Psoas muscle (tissue), 8 donors: ENCODE results near the gene PLXDC2. TPM values are rescaled to one million over a fixed set of nuclear protein-coding genes. Genes with fewer than 3 reads are reported as not detected.

ENCODE experiments used
- ATAC-seq, 4 donors: fragments of 200-7000 bp; cut with Tn5 transposase; one replicate each; pipeline ENCODE4 v1.9.1; 2020; ENCODE audit warnings: moderate library complexity in 3 of 4, mild to moderate bottlenecking in 2 of 4
- DNase-seq, 2 donors: peaks; one replicate each; pipeline ENCODE4 v3.0.0-alpha.2; 2020
- H3K27ac ChIP-seq: fragments of 200-600 bp; one replicate; pipeline ENCODE4 v1.8.0; 2022
- H3K27me3 ChIP-seq, 3 donors: fragments of 200-600 bp in 1 of 3; one replicate each; pipeline versions ENCODE4 v1.6.1 to v1.8.0; 2013 to 2022; ENCODE audit warnings: low read length in 2 of 3, mild to moderate bottlenecking in 2 of 3, moderate library complexity in 1 of 3; ENCODE audit not compliant: insufficient read depth in 3 of 3
- H3K36me3 ChIP-seq, 2 donors: fragments of 200-600 bp in 1 of 2; one replicate each; pipeline versions ENCODE4 v1.6.1 to v1.8.0; 2013 to 2022; ENCODE audit warnings: low read depth in 1 of 2, mild to moderate bottlenecking in 1 of 2, moderate library complexity in 1 of 2; ENCODE audit not compliant: insufficient read depth in 1 of 2
- H3K4me1 ChIP-seq: fragments of 200-600 bp; one replicate; pipeline ENCODE4 v1.8.0; 2022
- H3K4me3 ChIP-seq: fragments of 200-600 bp; one replicate; pipeline ENCODE4 v1.8.0; 2022; ENCODE audit warnings: mild to moderate bottlenecking
- H3K9me3 ChIP-seq: fragments of 200-600 bp; one replicate; pipeline ENCODE4 v1.8.0; 2022
- WGBS, 3 donors: extraction: QIAGEN DNeasy Blood & Tissue Kit; methylation state at CpG; one replicate each; pipeline versions ENCODE4 v1.1.6 to v1.1.7; 2013; 5-methylcytosine and 5-hydroxymethylcytosine counted together
- intact Hi-C, 2 donors: fragments of 100-400 bp; cut with DNase I; formaldehyde crosslinking; loops; one replicate each; pipeline versions ENCODE4 v1.11.0 to v1.14.2; 2022
- polyA plus RNA-seq, 3 donors: library from polyadenylated mRNA; stranded (reverse); fragments of 200-250 nt; gene quantifications; one replicate each; pipeline ENCODE4 v1.2.3, GENCODE V29; 2013
- total RNA-seq, 4 donors: library from RNA; stranded (reverse); fragmentation: NEBNext Ultra II Directional in 2 of 4; extraction: Animal tissue kit (Norgen Biotek cat#: 25700) in 2 of 4; gene quantifications; one replicate each; pipeline versions ENCODE4 v1.2.1 to v1.2.4, GENCODE V29; 2021 to 2023
- TF ChIP-seq, protein P1 (sequence below): fragments of 200-600 bp; IDR thresholded peaks from one replicate; pipeline ENCODE4 v1.8.0; 2022; ENCODE audit warnings: antibody characterized with exemption
- donor health status: healthy with polysubstance abuse.
- donor health status: DM: no; HTN: no; CAD: no; lungs with moderate emphysema.
- donor health status: Bipolar disorder and iron deficiency.
- donor health status: healthy.
- donor health status: DM: yes; HTN: yes; CAD: no.
- donor health status: DM: no; HTN: no; CAD: no.
- donor health status: DM: no; HTN: no; CAD: no.
- donor health status: DM: yes; HTN: yes; CAD: no.

PLXDC2 gene
- total and polyA plus RNA-seq, 7 donors: 2.3 to 21.4 (median 9.2) TPM

DNA sequence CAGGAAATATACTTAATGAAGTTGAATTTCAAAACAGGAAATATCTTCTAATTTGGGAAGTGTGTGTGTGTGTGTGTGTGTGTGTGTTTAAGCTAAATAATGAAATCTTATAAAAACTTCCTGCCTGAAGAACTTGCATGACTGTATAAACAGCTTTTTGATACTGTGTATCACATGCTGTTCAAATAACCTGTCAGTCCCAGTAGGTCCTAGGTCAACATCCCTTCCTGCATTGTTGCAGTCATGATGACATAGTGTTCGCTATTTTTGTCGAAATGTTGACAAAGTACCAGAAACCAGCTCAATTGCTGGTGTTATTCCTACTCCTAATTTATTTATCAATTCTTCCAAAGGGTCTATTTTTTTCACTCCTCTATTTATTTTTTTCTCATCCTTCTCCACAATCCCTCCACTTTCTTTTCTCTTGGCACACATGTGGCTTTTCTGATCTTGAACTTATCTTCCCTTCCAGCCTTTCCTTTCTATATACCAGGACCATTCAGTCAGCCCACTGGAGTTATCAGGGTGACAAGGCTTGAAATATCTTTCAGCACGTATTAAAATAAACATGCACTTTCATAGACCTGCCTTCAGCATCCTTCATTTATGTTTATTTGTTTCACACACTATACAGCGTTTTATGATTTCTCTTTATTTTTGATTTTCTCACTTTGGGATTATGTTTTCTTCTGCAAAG is 115.8 kb downstream of the PLXDC2 start:
- no peaks in the 10 kb centered on the region for H3K27me3 ChIP-seq
- peak overlapping the region; percentile 32 for H3K4me3 ChIP-seq
- WGBS, 3 donors: 63 to 70% (median 65%) methylated on average over 4 of the region's 4 CpGs
- H3K4me1 ChIP-seq: peaks cover 29% of the 10 kb centered on the region
- peak overlapping the region; percentile 73 for H3K27ac ChIP-seq
- TF ChIP-seq, protein P1, sequence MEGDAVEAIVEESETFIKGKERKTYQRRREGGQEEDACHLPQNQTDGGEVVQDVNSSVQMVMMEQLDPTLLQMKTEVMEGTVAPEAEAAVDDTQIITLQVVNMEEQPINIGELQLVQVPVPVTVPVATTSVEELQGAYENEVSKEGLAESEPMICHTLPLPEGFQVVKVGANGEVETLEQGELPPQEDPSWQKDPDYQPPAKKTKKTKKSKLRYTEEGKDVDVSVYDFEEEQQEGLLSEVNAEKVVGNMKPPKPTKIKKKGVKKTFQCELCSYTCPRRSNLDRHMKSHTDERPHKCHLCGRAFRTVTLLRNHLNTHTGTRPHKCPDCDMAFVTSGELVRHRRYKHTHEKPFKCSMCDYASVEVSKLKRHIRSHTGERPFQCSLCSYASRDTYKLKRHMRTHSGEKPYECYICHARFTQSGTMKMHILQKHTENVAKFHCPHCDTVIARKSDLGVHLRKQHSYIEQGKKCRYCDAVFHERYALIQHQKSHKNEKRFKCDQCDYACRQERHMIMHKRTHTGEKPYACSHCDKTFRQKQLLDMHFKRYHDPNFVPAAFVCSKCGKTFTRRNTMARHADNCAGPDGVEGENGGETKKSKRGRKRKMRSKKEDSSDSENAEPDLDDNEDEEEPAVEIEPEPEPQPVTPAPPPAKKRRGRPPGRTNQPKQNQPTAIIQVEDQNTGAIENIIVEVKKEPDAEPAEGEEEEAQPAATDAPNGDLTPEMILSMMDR: no peak
- H3K36me3 ChIP-seq: no peaks in the 10 kb centered on the region
- ATAC-seq (peak; percentile 22 to 50 (median 36)), DNase-seq (no peak)
- no peaks in the 10 kb centered on the region for H3K9me3 ChIP-seq
- intact Hi-C loops: loop anchor here in 1 of 2 donors (5.0 kb wide), 2 partner anchors 60 to 115 kb away; partner anchors contain the start of gene PLXDC2

DNA sequence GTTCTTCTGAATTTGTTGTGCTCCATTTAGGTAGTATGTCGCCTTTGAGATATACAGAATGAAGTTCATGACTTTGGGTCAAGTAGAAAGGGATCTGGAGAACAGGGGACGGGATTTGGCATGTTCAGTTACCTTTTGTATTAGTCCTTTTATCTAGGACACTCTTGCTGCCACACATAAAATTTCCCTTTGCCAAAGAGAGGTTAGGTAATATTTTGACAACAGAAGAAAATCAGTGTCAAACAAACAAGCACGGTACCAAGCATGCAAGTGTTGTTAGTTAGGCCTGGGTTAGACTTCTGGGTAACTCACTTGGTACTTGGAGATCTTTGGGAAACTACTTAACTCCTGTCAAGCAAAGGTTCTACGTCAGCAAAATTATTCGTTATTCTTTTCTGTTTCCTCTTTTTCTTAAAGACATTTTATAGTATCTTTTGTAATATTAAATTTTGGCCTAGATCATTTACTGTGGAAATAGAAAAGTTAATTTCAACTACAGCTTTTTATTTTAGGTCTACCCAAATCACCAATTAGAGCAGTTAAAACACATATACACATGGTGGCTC is 116.7 kb downstream of the PLXDC2 start:
- no peak for ATAC-seq
- TF ChIP-seq, protein P1: no peak
- Histone ChIP-seq H3K36me3 (no peaks in the 10 kb centered on the region), H3K27me3 (no peaks in the 10 kb centered on the region), H3K4me3 (no peak overlapping the region), H3K9me3 (no peaks in the 10 kb centered on the region), H3K4me1 (peaks cover 29% of the 10 kb centered on the region), H3K27ac (no peak overlapping the region)
- DNase-seq: no peak
- intact Hi-C loops: loop anchor here in 1 of 2 donors (5.0 kb wide), 2 partner anchors 61 to 116 kb away; partner anchors contain the start of gene PLXDC2
- WGBS, 3 donors: 87 to 90% (median 87%) methylated on average over 5 of the region's 5 CpGs

DNA sequence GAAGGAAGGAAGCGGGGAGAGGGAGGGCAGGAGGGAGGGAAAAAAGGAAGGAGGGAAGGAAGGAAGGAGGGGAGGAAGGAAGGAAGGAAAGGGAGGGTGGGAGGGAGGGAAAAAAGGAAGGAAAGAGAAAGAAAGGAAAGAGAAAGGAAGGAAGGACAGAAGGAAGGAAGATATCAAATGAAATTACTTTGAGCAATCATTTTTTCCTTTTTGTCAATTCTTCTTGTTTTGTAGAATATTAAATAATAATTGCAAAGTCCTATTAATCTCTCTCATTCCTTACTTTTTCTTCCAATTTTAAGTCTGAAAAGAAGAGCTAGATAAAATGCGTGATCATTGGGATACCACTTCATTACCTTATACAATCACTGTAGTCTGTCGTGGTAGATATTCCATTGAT is 117.5 kb downstream of the PLXDC2 start:
- H3K36me3 ChIP-seq: no peaks in the 10 kb centered on the region
- H3K27me3 ChIP-seq: no peaks in the 10 kb centered on the region
- intact Hi-C loops: loop anchor here in 1 of 2 donors (5.0 kb wide), 2 partner anchors 61 to 116 kb away; partner anchors contain the start of gene PLXDC2
- ATAC-seq (no peak), DNase-seq (no peak)
- no peaks in the 10 kb centered on the region for H3K9me3 ChIP-seq
- H3K4me1 ChIP-seq: peaks cover 29% of the 10 kb centered on the region
- 98 to 99% (median 99%) methylated on average over 3 of the region's 3 CpGs for whole genome bisulfite sequencing, 3 donors
- H3K27ac ChIP-seq: no peak overlapping the region
- TF ChIP-seq, protein P1: no peak
- H3K4me3 ChIP-seq: no peak overlapping the region

DNA sequence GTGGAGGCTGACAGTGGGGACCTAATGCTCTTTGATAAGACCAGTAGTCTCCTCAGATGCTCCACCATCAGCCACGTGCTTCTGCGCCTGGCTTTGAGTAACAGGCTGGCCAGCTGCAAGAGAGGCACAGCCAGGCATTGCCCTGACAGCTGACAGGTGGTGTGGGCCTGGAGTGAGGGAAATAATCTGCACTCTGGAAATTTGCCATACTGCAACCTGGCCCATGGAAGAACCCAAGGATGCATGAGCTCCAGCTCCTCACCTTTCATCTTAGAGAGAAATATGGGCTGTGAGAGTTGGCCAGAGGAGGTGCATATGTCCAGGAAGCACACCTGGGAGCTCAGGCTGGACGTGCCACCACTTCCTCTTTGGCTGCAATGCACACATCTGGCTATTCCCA is 118.9 kb downstream of the PLXDC2 start:
- Histone ChIP-seq H3K36me3 (no peaks in the 10 kb centered on the region), H3K4me1 (peaks cover 25% of the 10 kb centered on the region), H3K4me3 (no peak overlapping the region), H3K27me3 (no peaks in the 10 kb centered on the region), H3K9me3 (no peaks in the 10 kb centered on the region), H3K27ac (no peak overlapping the region)
- 6 to 30% (median 24%) methylated on average over 3 of the region's 3 CpGs for WGBS, 3 donors
- intact Hi-C loops: no loop called here
- no peak for DNase-seq
- ATAC-seq: peak in 1 of 4 donors; percentile 63
- TF ChIP-seq, protein P1: no peak
